ENCODE results near the gene ITM2B. TPM values are rescaled to one million over a fixed set of nuclear protein-coding genes. Genes with fewer than 3 reads are reported as not detected.
A peak's percentile ranks its signal among the peaks of the same experiment; 100 is the strongest.

Gene ITM2B
- total RNA-seq, 4 donors from 2014 or later: 136 to 528 (median 417) TPM

DNA sequence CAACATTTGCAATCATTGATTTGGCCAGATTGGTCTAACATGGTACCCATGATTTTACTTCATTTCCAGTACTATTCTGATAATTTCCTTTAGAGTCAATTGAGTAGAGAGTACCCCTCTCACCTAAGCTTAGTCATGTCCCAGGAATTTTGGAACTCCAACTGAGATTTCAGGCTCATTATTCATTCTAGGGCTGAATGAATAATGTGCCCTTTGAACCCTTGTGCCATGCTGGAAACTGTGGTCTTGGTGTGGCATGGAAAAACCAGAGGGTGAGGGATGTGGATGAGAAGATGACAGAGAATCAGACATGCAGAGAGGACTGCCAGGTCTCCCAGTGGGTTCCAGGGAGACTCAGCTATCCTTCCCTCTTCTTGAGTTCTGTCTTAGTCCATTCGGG, 30.2 kb downstream of the ITM2B start:
- Histone ChIP-seq H3K27ac (peak overlapping the region in 1 of 4 donors; percentile 8), H3K36me3 (peaks cover 0 to 56% (median 0%) of the 10 kb centered on the region in 3 donors), H3K27me3 (no peaks in the 10 kb centered on the region), H3K4me3 (no peak overlapping the region), H3K4me1 (peaks cover 0 to 6% (median 0%) of the 10 kb centered on the region in 4 donors), H3K9me3 (no peaks in the 10 kb centered on the region)
- TF ChIP-seq, protein P1, sequence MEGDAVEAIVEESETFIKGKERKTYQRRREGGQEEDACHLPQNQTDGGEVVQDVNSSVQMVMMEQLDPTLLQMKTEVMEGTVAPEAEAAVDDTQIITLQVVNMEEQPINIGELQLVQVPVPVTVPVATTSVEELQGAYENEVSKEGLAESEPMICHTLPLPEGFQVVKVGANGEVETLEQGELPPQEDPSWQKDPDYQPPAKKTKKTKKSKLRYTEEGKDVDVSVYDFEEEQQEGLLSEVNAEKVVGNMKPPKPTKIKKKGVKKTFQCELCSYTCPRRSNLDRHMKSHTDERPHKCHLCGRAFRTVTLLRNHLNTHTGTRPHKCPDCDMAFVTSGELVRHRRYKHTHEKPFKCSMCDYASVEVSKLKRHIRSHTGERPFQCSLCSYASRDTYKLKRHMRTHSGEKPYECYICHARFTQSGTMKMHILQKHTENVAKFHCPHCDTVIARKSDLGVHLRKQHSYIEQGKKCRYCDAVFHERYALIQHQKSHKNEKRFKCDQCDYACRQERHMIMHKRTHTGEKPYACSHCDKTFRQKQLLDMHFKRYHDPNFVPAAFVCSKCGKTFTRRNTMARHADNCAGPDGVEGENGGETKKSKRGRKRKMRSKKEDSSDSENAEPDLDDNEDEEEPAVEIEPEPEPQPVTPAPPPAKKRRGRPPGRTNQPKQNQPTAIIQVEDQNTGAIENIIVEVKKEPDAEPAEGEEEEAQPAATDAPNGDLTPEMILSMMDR (IDR thresholded peaks at IDR 0.05): no peak
- no peak for TF ChIP-seq POLR2A (IDR thresholded peaks at IDR 0.05)
- DNase-seq: no peak

DNA sequence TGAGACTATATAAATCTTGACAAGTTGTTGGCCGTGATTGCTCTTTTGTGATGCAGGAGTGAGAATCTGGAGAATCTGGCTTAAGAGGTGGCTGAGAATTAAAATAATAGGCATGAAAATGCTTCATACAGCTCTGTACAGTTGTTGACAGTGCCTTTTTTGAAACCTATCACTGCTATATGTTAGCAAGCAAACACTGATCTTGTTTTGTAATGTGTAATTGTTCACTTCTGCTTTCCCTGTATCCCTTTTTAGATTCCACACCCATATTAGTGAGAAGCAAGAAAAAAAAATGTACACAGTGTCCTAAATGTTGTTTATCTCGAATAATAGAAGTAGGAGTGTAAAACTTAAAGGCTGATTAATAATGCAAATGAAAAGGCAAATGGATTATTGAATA, 31.1 kb downstream of the ITM2B start:
- DNase-seq: no peak
- TF ChIP-seq POLR2A (IDR thresholded peaks at IDR 0.05): no peak
- TF ChIP-seq, protein P1 (IDR thresholded peaks at IDR 0.05): no peak
- Histone ChIP-seq H3K4me1 (peaks cover 0 to 6% (median 0%) of the 10 kb centered on the region in 4 donors), H3K36me3 (peaks cover 0 to 48% (median 0%) of the 10 kb centered on the region in 3 donors), H3K27me3 (no peaks in the 10 kb centered on the region), H3K4me3 (no peak overlapping the region), H3K27ac (peak overlapping the region in 1 of 4 donors; percentile 8), H3K9me3 (no peaks in the 10 kb centered on the region)

DNA sequence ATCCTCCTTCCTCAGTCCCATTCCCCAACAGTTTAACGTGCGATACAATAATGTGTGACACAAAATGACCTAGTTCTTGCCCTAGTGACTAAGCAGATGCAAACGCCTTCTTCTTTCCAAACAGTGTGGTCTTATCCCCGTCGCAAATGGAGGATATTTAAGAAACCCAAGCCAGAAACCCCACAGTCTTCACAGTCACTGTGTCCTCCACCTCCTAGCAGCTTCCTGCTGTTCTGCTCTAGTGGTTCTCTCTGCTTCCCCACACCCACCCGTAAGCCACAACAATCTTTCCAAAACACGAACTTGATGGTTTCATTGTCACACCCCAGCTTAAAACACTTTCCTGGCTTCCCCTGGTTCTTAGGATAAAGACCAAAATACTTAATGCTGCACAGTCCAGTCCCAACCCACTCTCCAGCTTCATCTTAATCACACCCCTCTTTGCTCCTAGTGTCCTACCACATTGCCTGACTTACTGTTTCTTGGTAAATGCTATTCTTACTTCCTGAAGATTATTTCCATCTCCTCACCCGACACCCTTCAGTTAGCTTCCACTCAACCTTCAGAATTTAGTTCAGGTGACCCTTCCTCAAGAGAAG, 32.3 kb downstream of the ITM2B start:
- Histone ChIP-seq H3K27me3 (no peaks in the 10 kb centered on the region), H3K4me1 (peaks cover 0 to 6% (median 0%) of the 10 kb centered on the region in 4 donors), H3K36me3 (peaks cover 0 to 36% (median 0%) of the 10 kb centered on the region in 3 donors), H3K9me3 (no peaks in the 10 kb centered on the region), H3K27ac (peak overlapping the region in 1 of 4 donors; percentile 39), H3K4me3 (no peak overlapping the region)
- peak in 2 of 3 donors; percentile 58 to 62 for DNase-seq
- TF ChIP-seq, protein P1 (IDR thresholded peaks at IDR 0.05): no peak
- no peak for TF ChIP-seq POLR2A (IDR thresholded peaks at IDR 0.05)

DNA sequence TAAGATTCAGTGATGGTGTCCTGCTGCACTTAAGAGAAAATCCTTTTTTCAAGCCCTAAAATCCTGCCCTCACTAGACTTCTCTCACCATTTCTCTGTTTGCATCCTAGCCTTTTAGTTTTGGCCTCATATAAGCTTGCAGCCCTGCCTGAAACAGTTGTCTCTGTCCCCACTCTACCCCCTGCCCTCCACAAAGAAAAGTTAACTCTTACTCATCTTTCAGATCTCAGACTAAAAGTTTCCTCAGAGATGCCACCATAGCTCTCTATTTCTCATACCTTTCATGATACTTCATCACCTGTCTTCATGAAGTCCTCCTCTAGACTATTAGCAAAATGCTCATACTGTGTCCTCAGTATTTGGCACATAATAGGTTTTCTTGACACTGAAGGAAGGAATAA, 33.1 kb downstream of the ITM2B start:
- H3K4me1 ChIP-seq: peaks cover 0 to 6% (median 0%) of the 10 kb centered on the region in 4 donors
- no peak overlapping the region for H3K27ac ChIP-seq
- no peak overlapping the region for H3K4me3 ChIP-seq
- H3K9me3 ChIP-seq: no peaks in the 10 kb centered on the region
- H3K36me3 ChIP-seq: peaks cover 0 to 28% (median 0%) of the 10 kb centered on the region in 3 donors
- H3K27me3 ChIP-seq: no peaks in the 10 kb centered on the region
- no peak for DNase-seq
- TF ChIP-seq, protein P1 (IDR thresholded peaks at IDR 0.05): no peak
- TF ChIP-seq POLR2A (IDR thresholded peaks at IDR 0.05): no peak

DNA sequence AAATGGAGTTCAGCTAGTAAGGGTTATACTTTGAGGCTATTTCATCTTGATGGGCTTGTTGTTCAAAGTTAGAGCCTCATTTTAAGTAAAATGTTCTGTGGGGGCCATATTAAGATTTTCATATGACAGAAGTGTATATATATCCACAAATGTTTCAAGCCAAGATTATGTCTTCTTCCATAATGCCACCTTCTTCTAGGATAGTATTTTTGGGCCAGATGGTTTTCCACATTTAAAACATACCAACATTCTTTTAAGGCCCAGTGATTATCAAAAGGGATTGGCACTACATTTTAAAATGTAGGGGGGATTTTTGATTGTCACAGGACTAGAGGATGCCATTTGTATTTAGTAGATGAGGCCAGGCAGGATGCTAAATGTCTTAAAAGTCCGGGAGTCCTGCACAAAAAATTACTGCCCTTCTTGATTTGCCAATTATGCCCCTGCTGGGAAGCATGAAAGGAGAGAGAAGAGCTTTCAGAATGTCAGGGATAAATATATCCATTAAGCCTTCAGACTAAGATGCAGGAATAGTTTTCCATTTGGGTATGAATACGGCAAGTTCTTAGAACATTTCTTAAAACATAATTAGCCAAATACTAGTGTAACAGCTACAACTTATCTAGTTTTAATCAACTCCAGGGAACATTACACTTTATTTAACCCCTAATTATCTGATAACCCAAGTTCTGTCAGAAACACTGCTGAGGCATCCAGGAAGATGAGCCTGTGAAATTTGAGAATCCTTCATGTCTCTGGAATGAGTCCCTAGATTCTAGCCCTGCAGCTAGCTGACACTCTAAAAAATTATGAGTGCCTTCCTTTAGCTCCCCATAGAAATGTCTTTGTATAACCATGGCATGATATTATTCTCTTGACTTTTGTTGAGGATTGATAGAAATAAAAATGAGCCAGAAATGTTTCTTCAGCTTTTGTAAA, 34.0 kb downstream of the ITM2B start:
- Histone ChIP-seq H3K4me3 (no peak overlapping the region), H3K27me3 (no peaks in the 10 kb centered on the region), H3K9me3 (no peaks in the 10 kb centered on the region), H3K27ac (no peak overlapping the region), H3K36me3 (peaks cover 0 to 21% (median 0%) of the 10 kb centered on the region in 3 donors), H3K4me1 (peaks cover 0 to 6% (median 0%) of the 10 kb centered on the region in 4 donors)
- TF ChIP-seq, protein P1 (IDR thresholded peaks at IDR 0.05): no peak
- TF ChIP-seq POLR2A (IDR thresholded peaks at IDR 0.05): no peak
- DNase-seq: no peak

Data from Peyer's patch (tissue), 4 donors.